ENCODE results near the gene ELOVL6.
"Not testable (repeated sequence)": the region's sequence is repeated elsewhere in the genome, so short reads cannot be mapped to it uniquely, and the experiment has no call there.

ELOVL6 gene

GRCh38 chr4:110198435-110199416 is at the start of gene ELOVL6:
TSS of gene ELOVL6 (minus strand) at chr4:110198615. CDS start at chr4:110198335, 280 bp downstream.
- DNase-seq: peak; percentile 41

DNA sequence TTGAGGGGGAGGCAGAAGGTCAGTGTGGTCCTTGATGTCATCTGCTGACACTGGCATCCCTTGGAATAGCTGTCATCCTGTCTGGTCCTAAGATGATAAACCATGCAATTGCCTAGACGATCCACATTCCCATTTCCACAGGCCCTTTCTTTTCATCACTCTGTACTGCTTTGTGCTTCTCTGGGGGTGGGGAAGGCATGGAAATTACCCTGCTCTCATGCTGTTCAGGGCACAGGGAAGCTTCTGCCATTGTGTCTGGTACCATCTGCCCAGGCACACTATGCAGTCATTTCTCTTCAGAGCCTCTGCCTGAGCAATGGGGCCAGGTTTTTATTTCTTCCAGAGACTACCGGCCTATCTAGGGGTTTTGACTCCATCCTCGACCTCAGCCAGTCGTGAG is 49.7 kb upstream of the ELOVL6 start:
- no peak for DNase-seq

DNA sequence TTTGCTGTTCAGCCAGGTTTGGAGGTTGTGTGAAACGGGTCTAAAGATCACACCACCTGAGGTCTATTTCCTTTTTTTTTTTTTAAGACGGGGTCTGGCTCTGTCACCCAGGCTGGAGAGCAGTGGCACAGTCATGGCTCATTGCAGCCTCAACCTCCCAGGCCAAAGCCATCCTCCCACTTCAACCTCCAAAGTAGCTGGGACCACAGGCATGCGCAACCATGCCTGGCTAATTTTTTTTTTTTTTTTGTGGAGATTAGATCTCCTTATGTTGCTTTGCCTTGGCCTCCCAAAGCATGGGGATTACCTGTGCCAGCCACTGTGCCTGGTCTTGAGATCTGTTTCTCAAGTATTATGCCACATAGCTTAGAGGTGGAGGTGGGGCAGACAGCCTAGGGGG is 49.2 kb upstream of the ELOVL6 start:
- DNase-seq: no peak

GRCh38 chr4:110245577-110245976 is 47.2 kb upstream of the ELOVL6 start:
- no peak for DNase-seq

GRCh38 chr4:110236324-110236723 is 37.9 kb upstream of the ELOVL6 start:
- DNase-seq: no peak

DNA sequence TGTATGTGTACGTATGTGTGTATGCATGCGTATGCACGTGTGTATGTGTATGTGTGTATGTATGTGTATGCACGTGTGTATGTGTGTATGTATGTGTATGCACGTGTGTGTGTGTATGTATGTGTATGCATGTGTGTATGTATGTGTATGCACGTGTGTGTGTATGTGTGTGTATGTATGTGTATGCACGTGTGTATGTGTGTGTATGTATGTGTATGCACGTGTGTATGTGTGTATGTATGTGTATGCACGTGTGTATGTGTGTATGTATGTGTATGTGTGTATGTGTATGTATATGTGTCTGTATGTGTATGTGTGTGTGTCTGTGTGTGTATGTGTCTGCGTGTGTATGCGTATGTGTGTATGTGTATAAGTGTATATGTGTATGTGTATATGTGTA is 35.2 kb upstream of the ELOVL6 start:
- DNase-seq: not testable (repeated sequence)

GRCh38 chr4:110231869-110232268 is 33.5 kb upstream of the ELOVL6 start:
- no peak for DNase-seq

GRCh38 chr4:110229266-110229665 is 30.9 kb upstream of the ELOVL6 start:
- no peak for DNase-seq

DNA sequence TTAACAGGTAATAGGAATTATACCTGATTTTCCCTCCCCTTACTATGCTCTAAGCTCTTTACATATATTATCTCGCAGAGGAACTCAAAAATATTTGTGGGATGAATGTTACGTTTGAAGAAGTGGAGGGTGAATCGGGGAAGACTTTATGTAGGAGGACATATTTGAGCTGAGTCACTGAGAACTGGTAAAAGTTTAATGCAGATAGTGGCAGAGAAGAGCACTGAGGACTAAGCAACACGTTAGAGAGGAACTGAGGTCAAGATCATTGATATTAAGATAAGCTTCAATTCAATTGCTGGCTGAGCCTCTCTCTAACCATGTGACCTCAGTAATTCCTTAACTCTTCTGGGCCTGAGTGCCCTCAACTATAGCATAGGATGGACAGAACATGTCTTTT is 26.4 kb upstream of the ELOVL6 start:
- no peak for DNase-seq

GRCh38 chr4:110224142-110224541 is 25.7 kb upstream of the ELOVL6 start:
- DNase-seq: no peak

GRCh38 chr4:110218935-110219334 is 20.5 kb upstream of the ELOVL6 start:
- not testable (repeated sequence) for DNase-seq

DNA sequence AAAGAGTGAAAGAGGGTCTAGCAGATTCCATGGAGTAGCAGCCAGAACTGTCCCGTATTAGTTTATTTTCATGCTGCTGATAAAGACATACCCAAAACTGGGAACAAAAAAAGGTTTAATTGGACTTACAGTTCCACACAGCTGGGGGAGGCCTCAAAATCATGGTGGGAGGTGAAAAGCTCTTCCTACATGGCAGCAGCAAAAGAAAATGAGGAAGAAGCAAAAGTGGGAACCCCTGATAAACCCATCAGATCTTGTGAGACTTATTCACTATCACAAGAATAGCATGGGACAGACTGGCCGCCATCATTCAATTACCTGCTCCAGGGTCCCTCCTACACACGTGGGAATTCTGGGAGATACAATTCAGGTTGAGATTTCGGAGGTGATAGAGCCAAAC is 18.8 kb upstream of the ELOVL6 start:
- DNase-seq: not testable (repeated sequence)

GRCh38 chr4:110216129-110216528 is 17.7 kb upstream of the ELOVL6 start:
- no peak for DNase-seq

DNA sequence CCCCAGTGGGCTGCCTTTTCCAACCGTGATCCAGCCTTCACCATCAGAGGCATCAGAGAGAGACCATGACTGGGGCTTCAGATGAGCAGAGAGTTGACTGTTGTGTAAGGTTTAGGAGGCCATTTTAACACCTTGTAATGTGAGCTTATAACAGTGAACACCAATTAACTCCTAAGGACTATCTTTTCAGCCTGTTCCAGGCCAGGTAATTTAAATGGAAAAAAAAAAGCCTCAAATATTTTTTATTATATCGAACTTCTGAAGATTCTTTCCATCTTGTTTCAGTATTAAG is 13.3 kb upstream of the ELOVL6 start:
- no peak for DNase-seq

DNA sequence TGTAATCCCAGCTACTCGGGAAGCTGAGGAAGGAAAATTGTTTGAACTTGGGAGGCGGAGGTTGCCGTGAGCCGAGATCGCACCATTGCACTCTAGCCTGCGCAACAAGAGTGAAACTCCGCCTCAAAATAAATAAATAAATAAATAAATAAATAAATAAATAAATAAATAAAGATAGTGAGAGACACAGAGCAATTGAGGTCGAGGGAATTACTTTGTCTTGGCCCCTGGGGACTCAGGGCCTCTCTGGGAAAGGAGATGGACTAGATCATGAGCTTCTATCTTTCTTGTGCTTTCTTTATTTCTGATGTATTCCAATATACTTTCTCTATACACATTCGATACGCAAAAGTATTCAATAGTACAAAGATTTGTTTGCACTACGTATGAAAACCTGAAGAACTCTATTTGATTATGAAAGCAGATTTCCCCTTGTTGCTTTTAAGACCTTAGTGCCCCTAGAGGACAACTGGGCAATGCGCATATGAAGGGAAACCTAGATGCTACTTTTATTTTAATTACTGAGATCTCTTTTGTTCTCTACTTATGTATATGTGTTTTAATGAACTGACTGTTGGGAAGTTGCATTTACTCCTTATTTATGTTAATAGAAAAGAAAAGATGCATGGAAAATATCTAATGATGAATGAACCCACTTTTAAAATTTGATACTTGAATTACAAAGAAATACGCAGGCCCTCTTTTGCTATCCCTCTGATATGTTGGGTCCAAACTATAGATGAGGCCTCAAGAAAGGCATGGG is 12.8 kb upstream of the ELOVL6 start:
- DNase-seq: no peak

DNA sequence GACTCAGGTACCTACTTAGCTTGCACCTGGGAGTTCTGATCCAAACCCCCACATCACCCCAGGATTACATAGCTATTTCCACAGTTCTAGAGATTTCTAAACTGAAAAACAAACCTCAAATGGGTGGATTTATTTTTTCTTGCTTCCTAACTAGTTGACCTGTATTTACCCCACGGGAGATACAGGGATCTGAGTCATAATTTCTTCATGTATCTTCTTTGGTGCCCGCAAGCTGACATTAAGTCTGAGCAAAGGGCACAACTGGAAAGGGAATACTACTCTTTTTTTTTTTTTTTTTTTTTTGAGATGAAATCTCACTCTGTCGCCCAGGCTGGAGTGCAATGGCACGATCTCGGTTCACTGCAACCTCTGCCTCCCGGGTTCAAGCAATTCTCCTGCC is 10.0 kb upstream of the ELOVL6 start:
- DNase-seq: no peak

DNA sequence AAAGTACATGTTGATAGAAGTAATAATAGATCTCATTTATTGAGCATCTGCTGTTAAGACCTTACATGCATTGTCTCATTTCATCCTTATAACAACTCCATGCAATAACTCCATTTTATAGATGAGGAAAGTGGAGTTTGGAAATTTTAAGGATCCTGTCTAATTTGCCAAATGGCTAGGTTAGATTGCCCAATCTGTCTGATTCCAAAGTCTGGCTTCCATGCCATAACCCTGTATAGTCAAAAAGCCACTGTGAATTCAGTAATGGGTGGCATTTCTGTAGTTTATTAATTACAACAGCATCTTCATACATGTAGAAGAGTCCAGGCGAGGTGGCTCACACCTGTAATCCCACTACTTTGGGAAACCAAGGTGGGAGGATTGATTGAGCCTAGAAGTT is 8.8 kb upstream of the ELOVL6 start:
- DNase-seq: no peak

- DNase-seq: no peak
These were observed 3.6 kb upstream of the ELOVL6 start for GRCh38 chr4:110202024-110202423.

GRCh38 chr4:110201502-110201901 is 3.1 kb upstream of the ELOVL6 start:
- no peak for DNase-seq

GRCh38 chr4:110200689-110201088 is 2.3 kb upstream of the ELOVL6 start:
- no peak for DNase-seq

DNA sequence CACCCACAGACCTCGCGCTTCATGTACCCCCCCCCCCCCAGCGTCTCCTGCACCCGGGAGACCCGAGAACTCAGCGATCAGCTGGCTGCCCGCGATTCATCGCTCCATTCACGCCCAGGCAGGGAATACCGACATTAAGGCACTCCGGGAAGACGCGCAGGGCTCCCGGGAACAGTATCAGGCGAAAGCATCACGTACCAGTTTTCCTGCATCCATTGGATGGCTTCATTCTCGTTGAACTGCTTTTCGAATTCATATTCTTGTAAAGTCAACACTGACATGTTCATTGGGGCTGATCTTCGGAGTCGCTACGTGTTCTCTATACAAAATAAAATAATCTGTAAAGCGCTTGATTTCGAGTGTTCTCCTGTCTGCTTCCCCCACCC is 373 bp downstream of the ELOVL6 start:
- no peak for DNase-seq

DNA sequence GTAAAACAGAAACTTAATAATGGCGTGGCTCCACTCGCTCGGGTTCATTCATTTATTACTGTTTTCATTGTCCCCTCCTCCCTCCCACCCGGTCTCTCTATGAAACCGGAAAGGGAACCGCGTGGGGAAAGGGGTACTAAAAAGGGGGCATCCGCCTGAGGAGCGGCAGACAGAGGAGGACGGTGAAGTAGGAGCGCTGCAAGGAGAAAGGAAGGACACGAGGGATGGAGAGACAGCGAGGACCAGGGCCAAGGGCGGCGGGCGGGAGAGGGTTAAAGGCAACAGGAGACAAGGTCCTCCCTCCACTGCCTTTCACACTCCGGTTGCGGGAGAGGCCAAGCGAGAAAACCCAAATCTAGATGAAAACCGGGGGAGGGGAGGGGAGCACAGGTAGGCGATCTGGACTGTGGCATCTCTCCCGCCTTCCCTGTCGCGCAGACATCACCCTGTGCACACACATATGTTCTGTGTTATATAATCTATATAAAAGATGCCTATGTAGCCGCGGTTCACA is 829 bp downstream of the ELOVL6 start:
- DNase-seq: peak; percentile 68

GRCh38 chr4:110196871-110197528 is 1.4 kb downstream of the ELOVL6 start:
- DNase-seq: peak; percentile 62
